LNCAP (cell line): ENCODE results near the gene PKNOX1.

Experiments
- CTCF ChIP-seq: fragments of 450-650 bp; IDR thresholded peaks from 2 replicates; pipeline ENCODE4 v1.5.1; 2017; ENCODE audit warnings: mild to moderate bottlenecking

The PKNOX1 gene

GRCh38 chr21:42941696-42942085 lies 32.7 kb upstream of the PKNOX1 start:
- no peak for TF ChIP-seq CTCF

- no peak for TF ChIP-seq CTCF
Observed at GRCh38 chr21:42942244-42942643, 32.1 kb upstream of the PKNOX1 start.

- TF ChIP-seq CTCF = no peak
Observed at GRCh38 chr21:42956824-42957630, 17.3 kb upstream of the PKNOX1 start.

GRCh38 chr21:42959728-42960127 lies 14.6 kb upstream of the PKNOX1 start:
- no peak for TF ChIP-seq CTCF

- TF ChIP-seq CTCF = no peak
Observed at GRCh38 chr21:42962380-42963007, 11.9 kb upstream of the PKNOX1 start.

- no peak for TF ChIP-seq CTCF
Observed at GRCh38 chr21:42964086-42964485, 10.3 kb upstream of the PKNOX1 start.

GRCh38 chr21:42964546-42965210 lies 9.7 kb upstream of the PKNOX1 start:
- no peak for TF ChIP-seq CTCF
